Right lobe of liver (tissue), 6 donors: ENCODE data around the gene VRK2. TPM values are rescaled to one million over a fixed set of nuclear protein-coding genes. Genes with fewer than 3 reads are reported as not detected.

ENCODE experiments used
- ATAC-seq, 4 donors: fragments of 200-7000 bp; cut with Tn5 transposase; one replicate each; pipeline ENCODE4 v1.9.1; 2020; ENCODE audit warnings: mild to moderate bottlenecking in 4 of 4, moderate library complexity in 4 of 4
- DNase-seq, 3 donors: peaks; one replicate each; pipeline ENCODE4 v3.0.0-alpha.2; 2020
- H3K27ac ChIP-seq, 3 donors: fragments of 200-600 bp; one replicate each; pipeline ENCODE4 v1.8.0; 2022
- H3K27me3 ChIP-seq, 2 donors: fragments of 200-600 bp; one replicate each; pipeline ENCODE4 v1.8.0; 2022
- H3K36me3 ChIP-seq, 4 donors: fragments of 200-600 bp; sonication (generic) in 1 of 4; one replicate each; pipeline versions ENCODE4 v1.5.1 to v1.8.0; 2017 to 2022; ENCODE audit warnings: control low read depth in 1 of 4
- H3K4me1 ChIP-seq, 4 donors: fragments of 200-600 bp; sonication (generic) in 1 of 4; one replicate each; pipeline versions ENCODE4 v1.5.1 to v1.8.0; 2017 to 2022; ENCODE audit warnings: control low read depth in 1 of 4
- H3K4me3 ChIP-seq, 3 donors: fragments of 200-600 bp; one replicate each; pipeline ENCODE4 v1.8.0; 2022
- H3K9me3 ChIP-seq, 4 donors: fragments of 200-600 bp; sonication (generic) in 1 of 4; one replicate each; pipeline versions ENCODE4 v1.5.1 to v1.8.0; 2017 to 2022; ENCODE audit warnings: control low read depth in 1 of 4
- POLR2A ChIP-seq: fragments of 450-650 bp; IDR thresholded peaks from one replicate; pipeline ENCODE4 v1.6.1; 2017; ENCODE audit warnings: antibody characterized with exemption, mild to moderate bottlenecking
- WGBS: methylation state at CpG from one replicate; pipeline ENCODE4 v1.1.6; 2018; ENCODE audit warnings: low coverage, low lambda C conversion rate; ENCODE audit not compliant: insufficient coverage; ENCODE audit errors: missing lambda C conversion rate; 5-methylcytosine and 5-hydroxymethylcytosine counted together
- intact Hi-C, 2 donors: fragments of 100-400 bp; cut with DNase I; formaldehyde crosslinking; loops; one replicate each; pipeline versions ENCODE4 v1.11.2 to v1.14.1; 2022
- total RNA-seq, 6 experiments: library from RNA; depleted of rRNA in 2 of 6; stranded (reverse); fragments of >200 nt in 2 of 6; fragmentation: NEBNext Ultra II Directional in 3 of 6; extraction: Animal tissue kit (Norgen Biotek cat#: 25700) in 3 of 6; gene quantifications; one replicate each; pipeline versions ENCODE4 v1.1.0 to v1.2.4, GENCODE V29; 2016 to 2023
- TF ChIP-seq, protein P1 (sequence below), 4 donors: fragments of 200-600 bp in 3 of 4; fragments of 450-650 bp in 1 of 4; IDR thresholded peaks; one replicate each; pipeline versions ENCODE4 v1.5.1 to v1.8.0; 2016 to 2022; ENCODE audit warnings: antibody characterized with exemption in 4 of 4, mild to moderate bottlenecking in 2 of 4
- donor health status: DM: no; HTN: yes; CAD: no.
- donor health status: DM: no; HTN: no; CAD: no.
- donor health status: DM: no; HTN: no; CAD: no.
- donor health status: DM: no; HTN: yes; CAD: no.
- donor health status: DM: no; HTN: yes; CAD: no.

Gene VRK2
- total RNA-seq, 6 experiments from 2014 or later, result 7.7 to 13.0 (median 10.2) TPM

DNA sequence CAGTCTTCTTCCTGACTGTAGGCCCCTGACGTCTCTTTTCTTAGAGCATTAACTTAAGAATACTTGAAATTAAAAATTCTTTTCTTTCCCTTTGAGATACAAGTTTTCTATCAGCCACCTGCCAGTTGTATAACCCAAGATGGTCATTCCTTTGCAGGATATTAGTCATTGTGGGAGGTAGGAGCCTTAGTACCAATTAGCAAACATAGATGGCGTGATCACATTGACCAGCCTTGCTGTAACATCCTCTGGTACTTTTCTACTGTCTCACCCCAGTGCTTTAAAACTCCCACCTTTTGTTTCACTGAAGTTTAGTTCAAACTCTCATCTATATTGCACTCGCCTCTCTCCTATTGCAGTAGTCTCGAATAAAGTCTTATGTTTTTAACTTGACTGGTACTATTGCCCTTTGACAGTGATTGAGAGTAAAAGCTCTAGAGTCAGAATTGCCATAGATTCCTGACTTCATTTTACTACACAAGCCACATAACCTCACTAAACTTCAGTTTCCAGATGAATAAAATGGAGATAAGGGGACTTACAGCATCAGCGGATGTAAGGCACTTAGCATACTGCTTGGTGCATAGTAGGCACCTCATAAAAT, 74.1 kb downstream of the VRK2 start:
- no peaks in the 10 kb centered on the region for H3K9me3 ChIP-seq
- no peaks in the 10 kb centered on the region for H3K4me1 ChIP-seq
- intact Hi-C loops, result no loop called here
- 95% methylated on average over 5 of the region's 5 CpGs for WGBS
- no peaks in the 10 kb centered on the region for H3K27me3 ChIP-seq
- no peak overlapping the region for H3K27ac ChIP-seq
- DNase-seq (no peak), ATAC-seq (no peak)
- no peak overlapping the region for H3K4me3 ChIP-seq
- H3K36me3 ChIP-seq, result no peaks in the 10 kb centered on the region
- TF ChIP-seq, protein P1, sequence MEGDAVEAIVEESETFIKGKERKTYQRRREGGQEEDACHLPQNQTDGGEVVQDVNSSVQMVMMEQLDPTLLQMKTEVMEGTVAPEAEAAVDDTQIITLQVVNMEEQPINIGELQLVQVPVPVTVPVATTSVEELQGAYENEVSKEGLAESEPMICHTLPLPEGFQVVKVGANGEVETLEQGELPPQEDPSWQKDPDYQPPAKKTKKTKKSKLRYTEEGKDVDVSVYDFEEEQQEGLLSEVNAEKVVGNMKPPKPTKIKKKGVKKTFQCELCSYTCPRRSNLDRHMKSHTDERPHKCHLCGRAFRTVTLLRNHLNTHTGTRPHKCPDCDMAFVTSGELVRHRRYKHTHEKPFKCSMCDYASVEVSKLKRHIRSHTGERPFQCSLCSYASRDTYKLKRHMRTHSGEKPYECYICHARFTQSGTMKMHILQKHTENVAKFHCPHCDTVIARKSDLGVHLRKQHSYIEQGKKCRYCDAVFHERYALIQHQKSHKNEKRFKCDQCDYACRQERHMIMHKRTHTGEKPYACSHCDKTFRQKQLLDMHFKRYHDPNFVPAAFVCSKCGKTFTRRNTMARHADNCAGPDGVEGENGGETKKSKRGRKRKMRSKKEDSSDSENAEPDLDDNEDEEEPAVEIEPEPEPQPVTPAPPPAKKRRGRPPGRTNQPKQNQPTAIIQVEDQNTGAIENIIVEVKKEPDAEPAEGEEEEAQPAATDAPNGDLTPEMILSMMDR (IDR thresholded peaks at IDR 0.05), result no peak
- TF ChIP-seq POLR2A, result no peak

DNA sequence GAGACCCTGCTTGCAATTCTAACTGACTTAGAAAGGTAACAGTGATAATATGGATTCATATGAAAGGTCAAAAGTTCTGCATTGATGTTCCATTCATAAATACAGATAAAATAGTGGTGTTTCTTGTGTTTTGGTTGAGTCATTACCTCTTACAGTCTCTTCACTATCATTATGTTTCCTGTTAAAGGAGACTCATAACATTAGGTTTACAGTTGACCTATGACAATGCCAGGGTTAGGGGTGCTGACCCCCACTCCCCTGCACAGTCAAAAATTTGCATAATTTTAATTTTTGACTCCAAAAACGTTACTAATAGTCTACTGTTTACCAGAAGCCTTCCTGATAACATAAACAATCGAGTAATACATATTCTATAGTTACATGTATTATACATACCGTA, 75.4 kb downstream of the VRK2 start:
- ATAC-seq (no peak), DNase-seq (no peak)
- Histone ChIP-seq H3K27ac (no peak overlapping the region), H3K4me3 (no peak overlapping the region), H3K9me3 (no peaks in the 10 kb centered on the region), H3K27me3 (no peaks in the 10 kb centered on the region), H3K4me1 (no peaks in the 10 kb centered on the region), H3K36me3 (no peaks in the 10 kb centered on the region)
- WGBS, result 77% methylated on average over 3 of the region's 3 CpGs
- TF ChIP-seq, protein P1 (IDR thresholded peaks at IDR 0.05), result no peak
- TF ChIP-seq POLR2A, result no peak
- intact Hi-C loops, result no loop called here

DNA sequence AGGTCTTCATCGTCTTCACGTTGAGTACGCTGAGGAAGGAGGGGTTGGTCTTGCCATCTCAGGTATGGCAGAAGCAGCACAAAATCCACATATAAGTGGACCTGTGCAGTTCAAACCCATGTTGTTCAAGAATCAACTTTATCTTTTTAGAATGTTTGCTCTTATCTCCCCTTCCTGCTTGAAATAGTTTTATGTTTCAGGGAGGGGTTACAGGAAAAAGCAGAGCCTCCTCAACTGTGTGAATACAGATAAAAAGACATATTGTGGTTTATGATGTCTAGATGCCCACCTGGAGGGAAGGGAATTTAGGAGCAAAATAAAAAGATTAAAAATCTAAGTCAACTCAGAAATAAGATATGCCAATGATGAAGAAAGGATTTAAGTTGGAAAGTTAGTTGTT, 75.9 kb downstream of the VRK2 start:
- H3K4me1 ChIP-seq, result no peaks in the 10 kb centered on the region
- no peak for TF ChIP-seq POLR2A
- H3K27ac ChIP-seq, result no peak overlapping the region
- intact Hi-C loops, result no loop called here
- H3K36me3 ChIP-seq, result no peaks in the 10 kb centered on the region
- H3K4me3 ChIP-seq, result no peak overlapping the region
- WGBS, result 100% methylated on average over 3 of the region's 3 CpGs
- DNase-seq, result no peak
- H3K9me3 ChIP-seq, result no peaks in the 10 kb centered on the region
- no peak for ATAC-seq
- H3K27me3 ChIP-seq, result no peaks in the 10 kb centered on the region

GRCh38 chr2:58127111-58127510, 80.5 kb downstream of the VRK2 start:
- 79% methylated on average over 3 of the region's 3 CpGs for WGBS
- no peak for TF ChIP-seq POLR2A
- TF ChIP-seq, protein P1 (IDR thresholded peaks at IDR 0.05), result no peak
- intact Hi-C loops, result no loop called here

DNA sequence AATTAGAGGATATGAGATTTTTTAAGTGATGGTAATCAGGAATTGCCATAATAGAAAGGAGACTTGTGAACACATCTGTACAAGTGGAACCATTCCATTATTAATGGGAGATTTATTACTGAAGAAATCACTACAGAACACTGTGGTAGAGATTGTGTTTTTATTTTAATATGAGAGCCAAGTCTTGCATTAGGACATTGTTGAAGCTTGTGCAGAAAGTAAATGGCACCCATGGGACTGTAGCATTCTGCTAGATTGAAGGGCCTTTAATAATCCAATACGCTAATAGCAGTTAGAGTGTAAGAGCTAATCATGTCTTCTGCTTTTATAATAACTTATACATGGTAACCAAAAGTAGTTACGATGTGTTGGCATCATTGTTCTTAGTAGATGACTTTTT, 83.6 kb downstream of the VRK2 start:
- ATAC-seq, result no peak
- peaks cover 0 to 11% (median 2%) of the 10 kb centered on the region in 4 donors for H3K36me3 ChIP-seq
- H3K9me3 ChIP-seq, result no peaks in the 10 kb centered on the region
- TF ChIP-seq, protein P1 (IDR thresholded peaks at IDR 0.05), result no peak
- TF ChIP-seq POLR2A, result no peak
- DNase-seq, result no peak
- no peaks in the 10 kb centered on the region for H3K4me1 ChIP-seq
- intact Hi-C loops, result no loop called here
- H3K4me3 ChIP-seq, result no peak overlapping the region
- H3K27me3 ChIP-seq, result no peaks in the 10 kb centered on the region
- 88% methylated on average over 2 of the region's 2 CpGs for WGBS
- H3K27ac ChIP-seq, result no peak overlapping the region

More at GRCh38 chr2:58127111-58127510, 80.5 kb downstream of the VRK2 start:
- Histone ChIP-seq H3K27ac (no peak overlapping the region), H3K36me3 (peaks cover 0 to 4% (median 2%) of the 10 kb centered on the region in 4 donors), H3K27me3 (no peaks in the 10 kb centered on the region), H3K9me3 (no peaks in the 10 kb centered on the region), H3K4me1 (no peaks in the 10 kb centered on the region), H3K4me3 (no peak overlapping the region)
- ATAC-seq, result no peak
- no peak for DNase-seq
